Aorta (tissue), 5 donors: Measurements from ENCODE around the gene FOXN4. TPM values are rescaled to one million over a fixed set of nuclear protein-coding genes. Genes with fewer than 3 reads are reported as not detected.

Experiments
- ATAC-seq: fragments of 200-7000 bp; cut with Tn5 transposase; one replicate; pipeline ENCODE4 v1.9.1; 2022; ENCODE audit warnings: moderate library complexity; ENCODE audit not compliant: low FRiP score
- DNase-seq, 2 donors: peaks; one replicate each; pipeline ENCODE4 v3.0.0-alpha.2; 2020
- H3K27ac ChIP-seq, 2 donors: one replicate each; pipeline ENCODE4 v1.5.1; 2013; ENCODE audit warnings: low read length in 2 of 2, mild to moderate bottlenecking in 2 of 2, moderate library complexity in 2 of 2, control low read depth in 1 of 2, inconsistent platforms in 1 of 2, low read depth in 1 of 2
- H3K27me3 ChIP-seq, 2 donors: one replicate each; pipeline ENCODE4 v1.6.1; 2013; ENCODE audit warnings: control low read depth in 1 of 2, low read length in 1 of 2, mild to moderate bottlenecking in 1 of 2, moderate library complexity in 1 of 2; ENCODE audit not compliant: insufficient read depth in 2 of 2, control insufficient read depth in 1 of 2
- H3K36me3 ChIP-seq, 2 donors: one replicate each; pipeline ENCODE4 v1.6.1; 2013; ENCODE audit warnings: control low read depth in 1 of 2, low read length in 1 of 2, mild to moderate bottlenecking in 1 of 2; ENCODE audit not compliant: insufficient read depth in 2 of 2, control insufficient read depth in 1 of 2
- H3K4me1 ChIP-seq, 2 donors: one replicate each; pipeline ENCODE4 v1.6.1; 2013; ENCODE audit warnings: low read length in 2 of 2, control low read depth in 1 of 2, mild to moderate bottlenecking in 1 of 2, moderate library complexity in 1 of 2; ENCODE audit not compliant: insufficient read depth in 2 of 2, control insufficient read depth in 1 of 2
- H3K4me3 ChIP-seq, 2 donors: one replicate each; pipeline ENCODE4 v1.5.1; 2013; ENCODE audit warnings: low read length in 2 of 2, control low read depth in 1 of 2, mild to moderate bottlenecking in 1 of 2
- H3K9me3 ChIP-seq: one replicate; pipeline ENCODE4 v1.6.1; 2013; ENCODE audit warnings: mild to moderate bottlenecking, low read length; ENCODE audit not compliant: control insufficient read depth
- WGBS, 2 donors: extraction: QIAGEN DNeasy Blood & Tissue Kit; methylation state at CpG; one replicate each; pipeline ENCODE4 v1.1.7; 2013; 5-methylcytosine and 5-hydroxymethylcytosine counted together
- intact Hi-C, 2 donors: fragments of 100-400 bp; cut with DNase I; formaldehyde crosslinking; loops; one replicate each; pipeline versions ENCODE4 v1.14.2 to v1.15.0; 2022
- polyA plus RNA-seq, 2 donors: library from polyadenylated mRNA; stranded (reverse); fragments of 200-250 nt; gene quantifications; one replicate each; pipeline ENCODE4 v1.2.3, GENCODE V29; 2013
- total RNA-seq, 2 donors: library from RNA; stranded (reverse); fragmentation: NEBNext Ultra II Directional; extraction: Animal tissue kit (Norgen Biotek cat#: 25700); gene quantifications; one replicate each; pipeline ENCODE4 v1.2.1, GENCODE V29; 2021
- donor health status: healthy with polysubstance abuse.
- donor health status: Bipolar disorder and iron deficiency.
- donor health status: DM: no; HTN: no; CAD: no.
- donor health status: DM: no; HTN: no; CAD: no.
- donor health status: DM: yes; HTN: yes; CAD: no.

Gene FOXN4
- total and polyA plus RNA-seq, 4 donors, result not detected

DNA sequence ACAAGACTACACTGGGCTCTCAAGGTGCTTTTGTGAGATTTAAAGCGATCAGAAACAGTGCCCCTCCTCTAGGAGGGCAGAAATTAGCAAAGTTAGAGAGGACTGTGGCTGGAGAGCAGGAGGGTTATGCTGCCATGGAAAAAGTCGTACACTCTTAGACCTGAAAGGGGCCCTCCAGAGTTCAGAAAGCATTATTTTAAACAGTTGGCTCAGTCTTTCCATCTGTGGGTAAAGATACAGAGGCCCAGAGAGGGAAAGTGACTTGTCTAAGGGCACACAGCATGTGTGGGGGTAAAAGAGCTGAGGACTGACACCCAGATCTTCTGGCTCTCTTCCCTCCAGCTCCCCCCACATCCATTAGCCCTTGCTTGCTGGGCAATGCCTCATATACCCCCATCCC, 47.1 kb downstream of the FOXN4 start:
- ATAC-seq (no peak), DNase-seq (no peak)
- no peak overlapping the region for H3K4me3 ChIP-seq
- no peaks in the 10 kb centered on the region for H3K4me1 ChIP-seq
- no peak overlapping the region for H3K27ac ChIP-seq
- intact Hi-C loops, result loop anchor here in 1 of 2 donors (5.0 kb wide), 1 partner anchor 125 kb away; no protein-coding TSS in a partner anchor
- H3K27me3 ChIP-seq, result no peaks in the 10 kb centered on the region
- 91 to 97% methylated on average over 2 of the region's 2 CpGs for WGBS, 2 donors
- H3K36me3 ChIP-seq, result peaks cover 7 to 8% of the 10 kb centered on the region in 2 donors
- no peaks in the 10 kb centered on the region for H3K9me3 ChIP-seq

- intact Hi-C loops, result loop anchor here in 1 of 2 donors (5.0 kb wide), 1 partner anchor 126 kb away; no protein-coding TSS in a partner anchor
These were observed 48.0 kb downstream of the FOXN4 start for GRCh38 chr12:109261087-109261486.

DNA sequence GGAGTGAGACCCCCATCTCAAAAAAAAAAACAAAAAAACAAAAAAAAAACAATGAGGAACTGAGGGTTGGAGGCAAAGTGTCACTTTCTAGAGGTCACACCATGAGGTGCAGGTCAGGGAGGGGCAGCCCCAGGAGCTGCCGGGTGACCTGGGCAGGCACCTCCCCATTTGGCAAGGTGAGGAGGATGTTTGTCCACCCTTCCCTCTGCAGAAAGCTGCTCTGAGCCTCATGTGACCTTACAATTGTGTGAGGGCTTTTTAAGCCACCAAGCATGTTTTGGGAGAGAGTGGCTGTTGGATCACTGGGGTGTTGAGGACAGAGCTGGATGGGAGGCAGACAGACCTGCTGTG, 49.6 kb downstream of the FOXN4 start:
- Histone ChIP-seq H3K36me3 (peaks cover 6 to 7% of the 10 kb centered on the region in 2 donors), H3K4me3 (no peak overlapping the region), H3K4me1 (no peaks in the 10 kb centered on the region), H3K9me3 (no peaks in the 10 kb centered on the region), H3K27ac (no peak overlapping the region), H3K27me3 (no peaks in the 10 kb centered on the region)
- ATAC-seq (no peak), DNase-seq (no peak)
- intact Hi-C loops, result no loop called here
- WGBS, 2 donors, result 86% methylated on average over 1 of the region's 1 CpG

More at GRCh38 chr12:109261087-109261486, 48.0 kb downstream of the FOXN4 start:
- ATAC-seq (no peak), DNase-seq (no peak)
- H3K27ac ChIP-seq, result no peak overlapping the region
- WGBS, 2 donors, result 89 to 93% methylated on average over 1 of the region's 1 CpG
- H3K27me3 ChIP-seq, result no peaks in the 10 kb centered on the region
- peaks cover 7 to 8% of the 10 kb centered on the region in 2 donors for H3K36me3 ChIP-seq
- H3K4me3 ChIP-seq, result no peak overlapping the region
- H3K4me1 ChIP-seq, result no peaks in the 10 kb centered on the region
- H3K9me3 ChIP-seq, result no peaks in the 10 kb centered on the region

- Histone ChIP-seq H3K27ac (no peak overlapping the region), H3K4me1 (no peaks in the 10 kb centered on the region), H3K9me3 (no peaks in the 10 kb centered on the region), H3K36me3 (peaks cover 6 to 11% of the 10 kb centered on the region in 2 donors), H3K4me3 (no peak overlapping the region), H3K27me3 (no peaks in the 10 kb centered on the region)
- intact Hi-C loops, result no loop called here
- ATAC-seq (no peak), DNase-seq (no peak)
- 87 to 93% methylated on average over 16 of the region's 16 CpGs for WGBS, 2 donors
These were observed 50.2 kb downstream of the FOXN4 start for GRCh38 chr12:109258607-109259544.

DNA sequence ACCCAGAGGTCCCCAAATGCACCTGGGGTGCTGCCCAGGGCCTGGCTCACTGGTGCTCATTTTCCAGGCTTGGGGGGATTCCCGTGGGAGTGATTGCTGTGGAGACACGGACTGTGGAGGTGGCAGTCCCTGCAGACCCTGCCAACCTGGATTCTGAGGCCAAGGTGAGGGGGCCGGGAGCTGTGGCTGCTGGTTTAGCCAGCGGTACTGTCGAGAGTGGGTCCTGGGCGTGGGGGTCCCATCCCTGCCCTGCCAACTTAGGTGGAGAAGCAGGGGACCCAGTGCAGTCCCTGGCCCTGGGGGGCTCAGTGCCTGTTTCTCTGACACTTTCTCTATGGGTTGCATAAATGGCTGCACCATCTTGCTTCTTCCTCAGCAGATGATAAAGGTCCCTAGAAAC, 50.9 kb downstream of the FOXN4 start:
- 88 to 92% methylated on average over 6 of the region's 6 CpGs for WGBS, 2 donors
- Histone ChIP-seq H3K9me3 (no peaks in the 10 kb centered on the region), H3K36me3 (peaks cover 6 to 12% of the 10 kb centered on the region in 2 donors), H3K27me3 (no peaks in the 10 kb centered on the region), H3K27ac (no peak overlapping the region), H3K4me1 (no peaks in the 10 kb centered on the region), H3K4me3 (no peak overlapping the region)
- ATAC-seq (no peak), DNase-seq (no peak)
- intact Hi-C loops, result no loop called here

- H3K4me3 ChIP-seq, result no peak overlapping the region
- H3K36me3 ChIP-seq, result peaks cover 9 to 15% of the 10 kb centered on the region in 2 donors
- H3K27ac ChIP-seq, result no peak overlapping the region
- no peak for DNase-seq
- no peaks in the 10 kb centered on the region for H3K27me3 ChIP-seq
- 83 to 92% methylated on average over 8 of the region's 8 CpGs for WGBS, 2 donors
- intact Hi-C loops, result no loop called here
- H3K9me3 ChIP-seq, result peaks cover 2% of the 10 kb centered on the region
- no peak for ATAC-seq
- H3K4me1 ChIP-seq, result no peaks in the 10 kb centered on the region
These were observed 53.1 kb downstream of the FOXN4 start for GRCh38 chr12:109256011-109256410.

DNA sequence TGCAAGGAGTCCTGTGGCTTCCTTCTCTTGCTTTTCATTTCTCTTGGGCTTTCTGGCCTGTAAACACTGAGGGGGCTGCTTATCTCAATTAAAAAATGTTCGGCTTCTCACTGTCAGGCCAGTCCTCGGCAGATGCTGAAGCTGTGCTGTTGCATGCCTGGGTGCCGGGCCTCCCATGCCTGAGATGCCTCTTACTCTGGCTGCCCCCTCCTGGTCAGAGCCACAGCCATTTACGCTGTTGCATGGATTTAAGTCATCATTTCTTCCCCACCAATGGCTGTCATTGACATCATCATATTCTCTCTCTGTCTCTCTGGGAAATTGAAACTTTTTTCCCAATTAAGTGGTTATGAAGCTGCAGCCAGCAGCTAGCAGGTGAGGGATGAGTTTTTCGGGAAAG, 53.7 kb downstream of the FOXN4 start:
- intact Hi-C loops, result no loop called here
- peaks cover 2% of the 10 kb centered on the region for H3K9me3 ChIP-seq
- WGBS, 2 donors, result 71 to 79% methylated on average over 5 of the region's 5 CpGs
- no peaks in the 10 kb centered on the region for H3K4me1 ChIP-seq
- no peak for ATAC-seq
- H3K36me3 ChIP-seq, result peaks cover 8 to 9% of the 10 kb centered on the region in 2 donors
- no peak overlapping the region for H3K4me3 ChIP-seq
- no peaks in the 10 kb centered on the region for H3K27me3 ChIP-seq
- no peak for DNase-seq
- H3K27ac ChIP-seq, result no peak overlapping the region

DNA sequence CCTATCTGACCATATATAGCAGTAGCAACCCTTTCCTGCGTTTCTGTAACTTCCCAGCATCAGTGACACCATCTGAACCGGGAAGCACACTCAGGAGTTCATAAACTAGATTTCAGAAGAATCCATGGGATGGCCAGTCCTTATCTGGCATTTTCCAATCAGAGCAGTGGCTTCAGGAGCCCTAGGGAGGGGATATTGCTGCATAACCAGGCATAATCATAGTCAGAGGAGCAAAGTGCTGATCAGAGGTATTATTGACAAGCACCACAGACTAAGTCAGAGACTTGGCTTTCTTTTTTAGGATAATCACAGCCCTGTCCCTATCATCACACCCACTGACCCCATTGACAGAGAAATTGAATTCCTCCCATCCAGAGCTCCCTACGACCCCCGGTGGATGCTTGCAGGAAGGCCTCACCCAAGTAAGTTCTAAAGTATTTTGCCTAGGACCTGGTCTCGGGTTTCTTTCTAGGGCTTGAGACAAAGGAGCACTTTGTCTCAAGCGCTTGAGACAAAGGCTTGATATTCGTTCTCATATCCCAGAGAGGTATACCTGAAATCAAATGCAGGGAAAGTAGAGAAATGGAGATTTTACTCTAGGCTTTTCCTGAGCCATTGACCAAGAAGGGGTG, 55.1 kb downstream of the FOXN4 start:
- DNase-seq (no peak), ATAC-seq (no peak)
- peaks cover 2% of the 10 kb centered on the region for H3K9me3 ChIP-seq
- no peak overlapping the region for H3K27ac ChIP-seq
- no peak overlapping the region for H3K4me3 ChIP-seq
- 94 to 96% methylated on average over 7 of the region's 7 CpGs for WGBS, 2 donors
- intact Hi-C loops, result no loop called here
- H3K4me1 ChIP-seq, result no peaks in the 10 kb centered on the region
- H3K36me3 ChIP-seq, result peaks cover 5 to 8% of the 10 kb centered on the region in 2 donors
- H3K27me3 ChIP-seq, result no peaks in the 10 kb centered on the region
